ENCODE results near the gene SESN3.

Gene SESN3

DNA sequence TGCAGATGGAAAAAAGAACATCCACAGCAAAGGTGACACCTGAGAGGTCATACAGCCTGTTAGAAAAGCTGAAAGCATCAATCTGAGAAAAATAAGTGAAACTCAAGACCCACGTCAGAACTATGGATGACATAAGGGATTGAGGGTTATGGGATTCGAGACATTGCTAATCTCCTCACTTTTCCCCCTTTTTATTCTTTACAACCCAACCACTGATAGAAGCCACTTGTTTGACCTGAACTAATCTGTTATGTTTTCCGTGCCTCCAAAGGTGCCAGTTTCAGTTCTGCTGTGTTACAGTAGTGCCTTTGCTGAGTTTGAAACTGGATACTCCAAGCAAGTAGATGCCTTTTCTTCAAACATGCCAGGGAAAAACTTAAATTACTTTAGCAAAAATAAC is 16.9 kb upstream of the SESN3 start:
- H3K4me3 ChIP-seq (ENCODE audit: low read depth, low read length): no peak overlapping the region
- TF ChIP-seq, protein P1, sequence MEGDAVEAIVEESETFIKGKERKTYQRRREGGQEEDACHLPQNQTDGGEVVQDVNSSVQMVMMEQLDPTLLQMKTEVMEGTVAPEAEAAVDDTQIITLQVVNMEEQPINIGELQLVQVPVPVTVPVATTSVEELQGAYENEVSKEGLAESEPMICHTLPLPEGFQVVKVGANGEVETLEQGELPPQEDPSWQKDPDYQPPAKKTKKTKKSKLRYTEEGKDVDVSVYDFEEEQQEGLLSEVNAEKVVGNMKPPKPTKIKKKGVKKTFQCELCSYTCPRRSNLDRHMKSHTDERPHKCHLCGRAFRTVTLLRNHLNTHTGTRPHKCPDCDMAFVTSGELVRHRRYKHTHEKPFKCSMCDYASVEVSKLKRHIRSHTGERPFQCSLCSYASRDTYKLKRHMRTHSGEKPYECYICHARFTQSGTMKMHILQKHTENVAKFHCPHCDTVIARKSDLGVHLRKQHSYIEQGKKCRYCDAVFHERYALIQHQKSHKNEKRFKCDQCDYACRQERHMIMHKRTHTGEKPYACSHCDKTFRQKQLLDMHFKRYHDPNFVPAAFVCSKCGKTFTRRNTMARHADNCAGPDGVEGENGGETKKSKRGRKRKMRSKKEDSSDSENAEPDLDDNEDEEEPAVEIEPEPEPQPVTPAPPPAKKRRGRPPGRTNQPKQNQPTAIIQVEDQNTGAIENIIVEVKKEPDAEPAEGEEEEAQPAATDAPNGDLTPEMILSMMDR (IDR thresholded peaks at IDR 0.05; ENCODE audit: low read depth, low read length): no peak

DNA sequence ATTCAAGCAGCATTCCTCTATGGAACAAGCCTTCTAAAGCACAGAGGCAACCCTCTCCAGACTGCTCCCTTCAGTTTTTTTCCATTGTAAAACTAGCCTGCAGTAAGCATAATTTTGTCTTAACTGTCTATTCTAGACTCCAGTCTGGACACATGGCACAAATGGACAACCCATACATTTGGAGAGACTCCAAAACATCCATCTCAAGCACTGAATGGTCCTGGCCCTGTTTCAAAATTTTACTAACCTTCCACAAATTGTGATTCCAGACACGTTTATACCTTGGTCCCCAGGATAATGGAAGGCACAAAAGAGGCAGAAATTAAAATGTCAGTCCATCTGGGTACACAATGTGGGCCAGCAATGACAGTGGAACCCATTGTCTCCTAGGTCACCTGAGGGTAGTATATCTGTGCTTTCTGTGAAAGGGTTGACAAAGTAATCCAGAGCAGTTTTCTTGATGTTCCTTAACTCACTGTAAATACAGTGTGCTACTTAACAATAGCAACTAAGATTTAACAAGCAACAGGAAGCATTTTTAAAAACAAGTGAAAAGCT is 16.2 kb upstream of the SESN3 start:
- H3K4me3 ChIP-seq (ENCODE audit: low read depth, low read length): no peak overlapping the region
- TF ChIP-seq, protein P1 (IDR thresholded peaks at IDR 0.05; ENCODE audit: low read depth, low read length): no peak

DNA sequence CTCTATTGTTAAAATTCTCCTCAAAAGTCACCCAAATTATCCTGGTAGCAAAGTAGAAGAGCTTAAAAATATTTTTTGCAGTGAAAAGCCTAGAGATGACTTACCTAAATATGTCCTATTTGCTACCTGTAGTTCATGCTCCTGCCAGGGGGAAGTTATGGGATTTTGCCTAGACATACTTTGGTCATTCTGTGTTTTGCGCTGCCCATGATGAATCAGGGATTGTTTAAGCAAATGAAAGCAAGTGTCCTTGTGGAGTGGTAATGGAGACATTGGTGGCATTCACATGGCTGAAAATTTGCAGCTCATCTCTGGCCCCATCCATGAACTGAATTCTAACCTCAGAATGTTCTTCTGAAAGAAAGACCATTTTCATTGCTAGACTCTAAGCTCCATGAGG is 14.6 kb upstream of the SESN3 start:
- no peak overlapping the region for H3K4me3 ChIP-seq (ENCODE audit: low read depth, low read length)
- TF ChIP-seq, protein P1 (IDR thresholded peaks at IDR 0.05; ENCODE audit: low read depth, low read length): no peak

DNA sequence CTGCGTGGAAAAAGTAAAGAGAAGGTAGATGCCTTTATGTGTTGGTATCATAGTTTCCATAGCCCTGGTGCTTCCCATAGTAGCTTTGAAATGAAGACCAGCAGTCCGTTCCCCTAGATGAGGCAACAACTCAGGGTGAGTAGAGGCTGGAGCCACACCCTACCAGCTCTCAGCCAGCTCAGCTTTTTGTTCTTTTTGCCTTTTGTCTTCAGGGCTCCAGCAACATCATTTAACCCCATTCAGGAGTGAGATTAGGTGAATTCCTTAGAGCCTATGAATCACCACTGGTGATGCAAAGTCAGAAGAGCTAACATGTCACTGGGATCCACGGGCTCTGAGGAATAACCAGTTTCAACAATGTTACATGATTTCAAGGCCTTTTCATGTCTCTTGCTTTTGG is 14.0 kb upstream of the SESN3 start:
- no peak overlapping the region for H3K4me3 ChIP-seq (ENCODE audit: low read depth, low read length)
- TF ChIP-seq, protein P1 (IDR thresholded peaks at IDR 0.05; ENCODE audit: low read depth, low read length): no peak

DNA sequence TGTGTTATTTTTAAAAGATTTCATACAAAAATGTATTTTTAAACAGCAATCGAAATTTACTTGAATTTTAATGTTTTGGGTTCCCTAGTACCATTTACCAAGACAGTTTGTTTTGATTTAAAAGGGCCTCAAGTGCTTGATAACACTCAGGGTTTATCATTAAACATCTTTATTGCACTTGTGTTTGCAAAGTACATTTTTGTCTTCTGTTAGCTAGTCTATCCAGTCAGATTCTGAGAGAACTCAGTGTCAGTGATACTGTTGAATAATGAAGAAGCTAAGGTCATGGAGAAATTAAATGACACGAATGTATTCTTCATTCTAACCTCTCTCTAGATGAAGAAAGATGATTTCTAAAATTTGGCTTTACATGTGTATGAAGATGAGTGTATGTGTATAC is 12.7 kb upstream of the SESN3 start:
- TF ChIP-seq, protein P1 (IDR thresholded peaks at IDR 0.05; ENCODE audit: low read depth, low read length): no peak
- H3K4me3 ChIP-seq (ENCODE audit: low read depth, low read length): no peak overlapping the region

DNA sequence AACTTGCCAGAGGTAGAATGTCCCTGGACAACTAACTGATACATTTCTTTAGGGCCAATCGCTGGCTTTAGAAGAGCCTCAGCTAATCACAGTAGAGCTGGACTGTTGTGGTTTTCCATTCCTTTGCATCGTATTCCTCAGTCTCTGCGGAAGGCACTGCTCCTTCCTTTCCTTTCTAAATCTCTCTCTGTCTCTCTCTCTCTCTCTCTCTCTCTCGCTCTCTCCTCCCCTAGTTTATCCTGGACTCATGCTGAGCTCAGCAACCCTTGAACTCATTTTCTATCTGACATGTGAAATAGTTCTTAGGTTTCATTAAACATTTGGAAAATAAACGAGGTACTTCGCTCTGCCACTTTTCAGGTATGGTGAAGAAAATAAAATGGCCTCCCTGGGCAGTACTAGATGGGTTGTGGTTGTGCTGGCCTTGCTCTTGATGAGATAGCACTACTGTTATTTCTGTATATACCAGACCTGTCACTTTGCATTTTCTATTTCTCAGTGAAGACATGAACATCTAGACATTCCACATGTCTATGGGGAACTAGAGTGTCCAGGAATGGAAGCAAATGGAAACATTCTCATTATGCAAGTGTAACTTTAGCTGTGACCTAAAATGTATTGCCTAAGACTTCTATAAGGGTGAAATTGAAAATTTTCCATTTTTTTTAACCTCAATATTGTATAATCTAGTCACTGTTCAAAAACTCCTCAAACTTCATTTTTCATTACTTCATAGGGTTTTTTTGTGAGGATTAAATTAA is 12.0 kb upstream of the SESN3 start:
- TF ChIP-seq, protein P1 (IDR thresholded peaks at IDR 0.05; ENCODE audit: low read depth, low read length): no peak
- no peak overlapping the region for H3K4me3 ChIP-seq (ENCODE audit: low read depth, low read length)

DNA sequence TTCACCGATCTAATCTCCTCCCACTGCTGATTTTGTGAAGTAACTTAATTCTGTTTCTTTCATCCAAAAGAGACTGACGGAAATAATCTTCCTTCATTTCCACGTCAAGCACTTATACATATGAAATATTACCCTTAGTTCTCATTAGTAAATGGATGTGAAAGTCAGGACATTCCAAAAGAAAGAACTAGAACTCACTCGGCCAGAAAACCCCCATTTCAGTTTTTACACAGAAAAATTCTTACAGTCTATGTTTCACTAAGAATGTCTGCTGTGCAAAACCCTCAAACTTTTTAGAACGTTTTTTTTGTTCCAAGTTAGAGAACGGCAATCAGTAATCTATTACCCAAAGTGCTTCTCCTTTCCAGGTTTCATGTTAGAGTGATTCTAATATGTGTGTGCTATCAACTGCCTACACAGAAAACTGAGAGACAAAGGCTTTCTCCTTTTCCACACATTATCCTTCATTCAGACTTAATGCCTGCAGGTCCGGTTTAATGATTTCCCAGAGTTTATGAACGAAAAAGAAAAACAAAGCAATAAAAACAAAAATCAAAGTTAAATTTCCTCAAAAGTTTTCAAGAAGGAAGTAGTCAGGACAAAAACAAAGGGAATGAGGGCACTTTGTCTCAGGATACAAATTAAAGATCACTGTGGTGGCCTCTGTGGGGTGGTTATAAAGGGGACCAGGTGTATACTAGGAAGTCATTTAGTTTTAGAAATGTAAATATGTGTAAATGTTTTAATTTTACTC is 11.3 kb upstream of the SESN3 start:
- TF ChIP-seq, protein P1 (IDR thresholded peaks at IDR 0.05; ENCODE audit: low read depth, low read length): no peak

More for the DNA sequence above, 11.3 kb upstream of the SESN3 start:
- H3K4me3 ChIP-seq (ENCODE audit: low read depth, low read length): no peak overlapping the region

Data from WI38 (cell line).